ENCODE measurements around the gene PNPLA3. TPM values are rescaled to one million over a fixed set of nuclear protein-coding genes. Genes with fewer than 3 reads are reported as not detected.

The PNPLA3 gene
- total RNA-seq, 2 donors from 2014 or later: not detected

DNA sequence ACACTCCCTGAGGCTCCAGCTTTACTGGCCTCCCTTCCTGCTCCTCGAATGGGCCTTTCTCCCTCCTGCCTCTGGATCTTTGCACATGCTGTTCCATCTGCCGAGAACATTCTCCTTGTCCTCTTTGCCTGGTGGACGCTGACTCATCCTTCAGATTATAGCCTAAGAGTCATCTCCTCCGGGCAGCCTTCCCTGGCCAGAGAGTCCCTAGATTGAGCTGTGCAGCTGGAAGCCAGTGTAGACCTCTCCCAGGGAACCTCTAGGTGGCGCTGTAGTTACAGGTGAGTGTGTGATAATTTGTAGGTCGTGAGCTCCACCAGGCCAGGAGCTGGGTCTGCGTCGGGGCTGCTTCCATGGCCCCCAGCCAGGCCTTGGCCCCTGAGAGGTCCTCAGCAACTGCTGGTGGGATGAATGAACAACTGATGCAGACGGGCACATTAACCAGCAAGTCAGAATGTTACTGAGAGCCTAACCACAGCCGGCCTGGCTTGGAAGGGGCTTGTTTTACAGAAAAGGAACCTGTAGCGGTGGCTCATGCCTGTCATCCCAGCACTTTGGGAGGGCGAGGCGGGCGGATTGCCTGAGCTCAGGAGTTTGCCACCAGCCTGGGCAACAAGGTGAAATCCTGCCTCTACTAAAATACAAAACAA lies 40.5 kb upstream of the PNPLA3 start:
- Histone ChIP-seq H3K27ac (no peak overlapping the region), H3K27me3 (replicated peaks; ENCODE audit: insufficient read depth) (no peaks in the 10 kb centered on the region), H3K9me3 (no peaks in the 10 kb centered on the region), H3K4me3 (no peak overlapping the region), H3K36me3 (no peaks in the 10 kb centered on the region), H3K4me1 (ENCODE audit: control insufficient read depth in 1 of 2, low read depth in 2 of 2) (no peaks in the 10 kb centered on the region)
- DNase-seq (ENCODE audit: low spot score): no peak
- TF ChIP-seq, protein P1, sequence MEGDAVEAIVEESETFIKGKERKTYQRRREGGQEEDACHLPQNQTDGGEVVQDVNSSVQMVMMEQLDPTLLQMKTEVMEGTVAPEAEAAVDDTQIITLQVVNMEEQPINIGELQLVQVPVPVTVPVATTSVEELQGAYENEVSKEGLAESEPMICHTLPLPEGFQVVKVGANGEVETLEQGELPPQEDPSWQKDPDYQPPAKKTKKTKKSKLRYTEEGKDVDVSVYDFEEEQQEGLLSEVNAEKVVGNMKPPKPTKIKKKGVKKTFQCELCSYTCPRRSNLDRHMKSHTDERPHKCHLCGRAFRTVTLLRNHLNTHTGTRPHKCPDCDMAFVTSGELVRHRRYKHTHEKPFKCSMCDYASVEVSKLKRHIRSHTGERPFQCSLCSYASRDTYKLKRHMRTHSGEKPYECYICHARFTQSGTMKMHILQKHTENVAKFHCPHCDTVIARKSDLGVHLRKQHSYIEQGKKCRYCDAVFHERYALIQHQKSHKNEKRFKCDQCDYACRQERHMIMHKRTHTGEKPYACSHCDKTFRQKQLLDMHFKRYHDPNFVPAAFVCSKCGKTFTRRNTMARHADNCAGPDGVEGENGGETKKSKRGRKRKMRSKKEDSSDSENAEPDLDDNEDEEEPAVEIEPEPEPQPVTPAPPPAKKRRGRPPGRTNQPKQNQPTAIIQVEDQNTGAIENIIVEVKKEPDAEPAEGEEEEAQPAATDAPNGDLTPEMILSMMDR (IDR thresholded peaks at IDR 0.05): no peak
- ATAC-seq (ENCODE audit: insufficient number of reproducible peaks, low FRiP score, low read depth): no peak

DNA sequence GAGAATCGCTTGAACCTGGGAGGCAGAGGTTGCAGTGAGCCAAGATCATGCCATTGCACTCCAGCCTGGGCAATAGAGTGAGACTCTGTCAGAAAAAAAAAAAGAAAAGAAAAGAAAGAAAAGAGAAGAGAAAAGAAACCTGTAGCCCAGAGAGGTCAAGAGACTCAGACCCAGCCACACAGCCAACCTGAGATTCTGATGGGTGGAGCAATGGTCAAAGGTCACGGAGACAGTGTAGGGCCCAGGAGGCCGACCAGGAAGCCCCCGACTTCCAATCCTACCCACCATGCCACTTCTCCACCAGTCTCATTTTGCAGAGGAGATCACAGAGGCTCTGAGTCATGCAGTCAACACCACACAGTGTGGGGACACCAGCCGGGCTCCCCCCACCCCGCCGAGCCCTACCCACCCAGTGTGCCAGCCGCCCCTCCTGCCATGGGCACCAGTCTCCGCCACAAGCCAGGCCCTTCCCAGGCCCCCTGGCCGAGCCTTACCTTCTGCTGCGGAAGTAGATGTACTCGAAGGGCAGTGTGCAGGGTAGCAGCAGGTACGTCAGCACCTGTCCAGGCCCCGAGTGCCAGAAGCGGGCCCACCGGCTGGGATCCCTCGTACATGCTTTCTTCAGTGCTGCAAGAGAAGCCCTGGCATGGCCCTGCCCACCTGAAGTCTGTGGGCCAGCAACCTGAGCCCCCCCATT lies 39.7 kb upstream of the PNPLA3 start:
- Histone ChIP-seq H3K4me3 (no peak overlapping the region), H3K27me3 (replicated peaks; ENCODE audit: insufficient read depth) (no peaks in the 10 kb centered on the region), H3K4me1 (ENCODE audit: control insufficient read depth in 1 of 2, low read depth in 2 of 2) (no peaks in the 10 kb centered on the region), H3K9me3 (no peaks in the 10 kb centered on the region), H3K36me3 (no peaks in the 10 kb centered on the region), H3K27ac (no peak overlapping the region)
- TF ChIP-seq, protein P1 (IDR thresholded peaks at IDR 0.05): no peak
- DNase-seq (ENCODE audit: low spot score): no peak
- ATAC-seq (ENCODE audit: insufficient number of reproducible peaks, low FRiP score, low read depth): no peak

DNA sequence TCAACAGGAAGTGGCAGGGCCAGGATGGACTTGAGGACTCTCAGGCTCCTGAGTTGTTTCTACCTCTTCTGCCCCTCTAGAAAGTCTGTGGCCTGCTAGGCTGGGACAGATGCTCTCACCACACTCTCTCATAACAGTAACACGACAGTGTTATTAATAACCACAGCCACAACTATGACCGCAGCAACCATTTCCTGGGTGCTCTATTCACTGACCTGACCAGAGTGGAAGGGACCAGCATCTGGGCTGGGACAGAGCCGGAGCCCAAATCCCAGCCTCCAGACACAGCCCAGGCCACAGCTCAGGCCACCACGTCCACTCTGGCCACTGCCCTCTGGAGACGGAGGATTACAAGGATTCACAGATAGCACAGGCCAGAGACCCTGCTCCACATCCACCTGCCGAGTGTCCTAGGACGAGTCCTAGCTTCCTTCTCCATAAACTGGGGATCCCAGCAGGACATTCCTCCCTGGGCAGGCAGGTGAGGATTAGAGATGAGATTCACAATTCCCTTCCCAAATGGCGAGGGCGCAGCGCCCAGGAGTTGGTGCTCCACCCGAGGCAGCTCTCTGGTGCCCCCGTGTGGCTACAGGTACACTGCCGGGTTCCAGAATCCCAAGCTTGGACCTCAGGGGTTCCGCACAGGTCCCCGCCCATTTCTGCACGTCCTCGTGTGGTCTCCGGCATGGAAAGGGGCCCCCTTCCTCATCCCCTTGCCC lies 38.8 kb upstream of the PNPLA3 start:
- ATAC-seq (ENCODE audit: insufficient number of reproducible peaks, low FRiP score, low read depth) (no peak), DNase-seq (ENCODE audit: low spot score) (no peak)
- Histone ChIP-seq H3K9me3 (no peaks in the 10 kb centered on the region), H3K4me3 (no peak overlapping the region), H3K27me3 (replicated peaks; ENCODE audit: insufficient read depth) (no peaks in the 10 kb centered on the region), H3K27ac (no peak overlapping the region), H3K36me3 (no peaks in the 10 kb centered on the region), H3K4me1 (ENCODE audit: control insufficient read depth in 1 of 2, low read depth in 2 of 2) (no peaks in the 10 kb centered on the region)
- TF ChIP-seq, protein P1 (IDR thresholded peaks at IDR 0.05): peak; percentile 41

DNA sequence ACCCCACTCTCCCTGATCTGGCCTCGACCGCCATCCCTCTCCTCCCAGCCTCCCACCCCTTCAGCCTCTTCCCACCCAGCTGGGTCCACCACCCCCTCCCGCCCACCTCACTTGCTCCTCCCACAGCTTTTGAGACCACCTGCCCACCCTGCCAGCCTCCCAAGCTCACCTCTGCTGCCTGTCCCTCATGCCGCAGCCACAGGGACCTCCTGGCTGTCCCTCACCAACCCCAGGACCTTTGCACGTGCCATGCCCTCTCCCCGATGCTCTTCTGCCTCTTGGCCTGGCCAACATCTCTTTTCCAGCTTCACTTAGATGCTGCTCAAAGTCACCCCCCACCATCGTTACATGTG lies 38.3 kb upstream of the PNPLA3 start:
- Histone ChIP-seq H3K36me3 (no peaks in the 10 kb centered on the region), H3K27ac (no peak overlapping the region), H3K27me3 (replicated peaks; ENCODE audit: insufficient read depth) (no peaks in the 10 kb centered on the region), H3K9me3 (no peaks in the 10 kb centered on the region), H3K4me1 (ENCODE audit: control insufficient read depth in 1 of 2, low read depth in 2 of 2) (no peaks in the 10 kb centered on the region), H3K4me3 (no peak overlapping the region)
- no peak for DNase-seq (ENCODE audit: low spot score)
- ATAC-seq (ENCODE audit: insufficient number of reproducible peaks, low FRiP score, low read depth): no peak
- TF ChIP-seq, protein P1 (IDR thresholded peaks at IDR 0.05): no peak

DNA sequence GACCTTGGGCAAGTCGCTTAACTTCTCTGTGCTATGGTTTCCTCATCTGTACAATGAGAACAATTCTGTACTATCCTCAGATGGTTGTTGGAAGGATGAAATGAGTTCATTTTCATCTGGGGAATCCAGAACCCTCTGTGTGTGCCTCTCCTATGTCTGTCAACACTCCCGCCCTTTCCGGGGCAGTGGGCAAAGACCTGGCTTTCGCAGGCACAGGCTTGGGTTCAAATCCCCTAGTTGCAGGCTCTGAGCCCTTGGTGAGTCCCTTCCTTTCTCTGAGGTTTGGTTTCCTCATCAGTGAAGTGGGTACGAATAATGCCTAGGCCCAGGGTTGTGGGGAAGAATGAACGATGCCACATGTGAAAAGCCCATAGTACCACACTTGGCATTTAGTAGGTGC lies 37.8 kb upstream of the PNPLA3 start:
- Histone ChIP-seq H3K27ac (no peak overlapping the region), H3K36me3 (no peaks in the 10 kb centered on the region), H3K9me3 (no peaks in the 10 kb centered on the region), H3K4me1 (ENCODE audit: control insufficient read depth in 1 of 2, low read depth in 2 of 2) (no peaks in the 10 kb centered on the region), H3K4me3 (no peak overlapping the region), H3K27me3 (replicated peaks; ENCODE audit: insufficient read depth) (no peaks in the 10 kb centered on the region)
- no peak for DNase-seq (ENCODE audit: low spot score)
- TF ChIP-seq, protein P1 (IDR thresholded peaks at IDR 0.05): no peak
- no peak for ATAC-seq (ENCODE audit: insufficient number of reproducible peaks, low FRiP score, low read depth)

Data from thoracic aorta (tissue), 2 donors.